K562 (cell line): ENCODE measurements around the gene E2F1. TPM values are rescaled to one million over a fixed set of nuclear protein-coding genes. Genes with fewer than 3 reads are reported as not detected.

ENCODE experiments used
- ATAC-seq: fragments of 200-7000 bp; cut with Tn5 transposase; 3 replicates; pipeline ENCODE4 v1.9.1; 2020; ENCODE audit warnings: moderate library complexity
- BruUV-seq: library from RNA; stranded (reverse); fragments of 400-500 nt; replicated peaks from 2 replicates; lab custom pipeline; 2021; lab: Mats Ljungman, UMichigan
- CTCF ChIA-PET: fragments of 300-600 bp; formaldehyde crosslinking; extraction: SDS; loops from one replicate; lab custom pipeline; 2021; ENCODE audit warnings: low intra/inter-chr PET ratio; lab: Yijun Ruan, JAX
- POLR2A ChIA-PET: fragments of 300-600, 350-650 bp; sonication (Branson Sonifier 250); formaldehyde crosslinking; extraction: SDS; loops from one replicate; lab custom pipeline; 2021; ENCODE audit warnings: antibody characterized with exemption, inconsistent platforms; lab: Yijun Ruan, JAX
- DNase-seq, 4 experiments: peaks; one replicate each; pipeline versions ENCODE4 v3.0.0 to v3.0.0-alpha.2; 2011 to 2018; ENCODE audit warnings: low spot score in 3 of 4, mixed read lengths in 3 of 4; ENCODE audit errors: extremely low read depth in 1 of 4
- FAIRE-seq: peaks from 2 replicates; lab custom pipeline; 2011; peaks lifted over from hg19 to GRCh38; lab: Jason Lieb, UNC
- H2AFZ ChIP-seq: 2 replicates; pipeline ENCODE4 v1.6.0; 2011; ENCODE audit warnings: low read depth, low read length, control low read depth, inconsistent platforms
- H3K27ac ChIP-seq: fragments of 200-600 bp; 3 replicates; pipeline ENCODE4 v1.8.0; 2011; ENCODE audit warnings: low read depth, mild to moderate bottlenecking, control low read depth, inconsistent platforms, low read length, moderate library complexity, mixed read lengths; ENCODE audit errors: extremely low read depth
- H3K27me3 ChIP-seq, 2 experiments: fragments of 300-600 bp in 1 of 2; 2 replicates in 1 of 2; 3 replicates in 1 of 2; pipeline versions ENCODE4 v1.6.0 to v1.8.0; 2011; ENCODE audit warnings: inconsistent platforms in 2 of 2, low read length in 2 of 2, mild to moderate bottlenecking in 1 of 2, mixed read lengths in 1 of 2, moderate library complexity in 1 of 2; ENCODE audit not compliant: control insufficient read depth in 2 of 2, insufficient read depth in 2 of 2
- H3K36me3 ChIP-seq: fragments of 300-600 bp; 3 replicates; pipeline ENCODE4 v1.8.0; 2011; ENCODE audit warnings: mild to moderate bottlenecking, low read length, inconsistent platforms; ENCODE audit not compliant: control insufficient read depth, insufficient read depth
- H3K4me1 ChIP-seq, 2 experiments: fragments of 200-600 bp in 1 of 2; replicated peaks in 1 of 2; 2 replicates in 1 of 2; 3 replicates in 1 of 2; pipeline versions ENCODE4 v1.5.1 to v1.8.0; 2011; ENCODE audit warnings: inconsistent platforms in 2 of 2, low read length in 2 of 2, mild to moderate bottlenecking in 1 of 2, mixed read lengths in 1 of 2, moderate library complexity in 1 of 2; ENCODE audit not compliant: control insufficient read depth in 2 of 2, insufficient read depth in 2 of 2
- H3K4me2 ChIP-seq: 2 replicates; pipeline ENCODE4 v1.6.1; 2011; ENCODE audit warnings: low read length, control low read depth, inconsistent platforms, mixed read lengths; ENCODE audit not compliant: insufficient read depth
- H3K4me3 ChIP-seq: fragments of 200-600 bp; sonication (generic), shearing (Covaris generic); 2 replicates; pipeline ENCODE4 v1.5.1; 2016; ENCODE audit warnings: control low read depth, inconsistent platforms
- H3K79me2 ChIP-seq: fragments of 200-600 bp; 3 replicates; pipeline ENCODE4 v1.8.0; 2011; ENCODE audit warnings: low read length, inconsistent platforms; ENCODE audit not compliant: control insufficient read depth, insufficient read depth
- H3K9ac ChIP-seq, 2 experiments: 2 replicates each; pipeline versions ENCODE4 v1.6.0 to v1.6.1; 2011; ENCODE audit warnings: low read depth in 2 of 2, low read length in 2 of 2, control low read depth in 1 of 2, inconsistent platforms in 1 of 2, mild to moderate bottlenecking in 1 of 2, mixed read lengths in 1 of 2; ENCODE audit not compliant: insufficient read depth in 1 of 2
- H3K9me1 ChIP-seq: one replicate; pipeline ENCODE4 v1.6.0; 2011; ENCODE audit warnings: inconsistent platforms, mild to moderate bottlenecking, low read length, moderate library complexity; ENCODE audit not compliant: control insufficient read depth, insufficient read depth
- H3K9me3 ChIP-seq: replicated peaks from 2 replicates; pipeline ENCODE4 v1.5.1; 2011; ENCODE audit warnings: low read depth, low read length, inconsistent platforms; ENCODE audit not compliant: control insufficient read depth, insufficient read depth
- H4K20me1 ChIP-seq: replicated peaks from 2 replicates; pipeline ENCODE4 v1.6.1; 2011; ENCODE audit warnings: low read length, inconsistent platforms, mixed read lengths; ENCODE audit not compliant: control insufficient read depth, insufficient read depth
- CEBPB ChIP-seq: fragments of 450-650 bp; IDR thresholded peaks from 2 replicates; pipeline ENCODE4 v1.6.1; 2016; ENCODE audit warnings: missing genetic modification characterization, missing compliant biosample characterization
- HDAC8 ChIP-seq: fragments of 450-650 bp; IDR thresholded peaks from 2 replicates; pipeline ENCODE4 v1.6.1; 2016; ENCODE audit warnings: mild to moderate bottlenecking, missing genetic modification characterization, moderate library complexity, missing compliant biosample characterization
- KAT2B ChIP-seq: IDR thresholded peaks from one replicate; pipeline ENCODE4 v1.6.1; 2012; ENCODE audit warnings: low read depth, mild to moderate bottlenecking, control low read depth, inconsistent platforms, low read length, moderate library complexity
- POLR2G ChIP-seq: fragments of 200-400 bp; formaldehyde crosslinking; IDR thresholded peaks from 2 replicates; pipeline ENCODE4 v1.6.1; 2017; ENCODE audit warnings: low read depth, mild to moderate bottlenecking, antibody characterized with exemption, low read length, moderate library complexity
- ZNF311 ChIP-seq: fragments of 250-450 bp; sonication (Bioruptor Pico); IDR thresholded peaks from 2 replicates; pipeline ENCODE4 v1.4.0; 2020; ENCODE audit warnings: mild to moderate bottlenecking, moderate library complexity
- ZNF668 ChIP-seq: fragments of 250-450 bp; sonication (Bioruptor Pico); IDR thresholded peaks from 2 replicates; pipeline ENCODE4 v1.8.0; 2022; ENCODE audit warnings: mild to moderate bottlenecking, inconsistent platforms
- WGBS: fragments of 100-300 bp; shearing (Covaris generic); methylation state at CpG from one replicate; pipeline ENCODE4 v1.1.6; 2016; ENCODE audit warnings: low coverage, mixed read lengths; ENCODE audit not compliant: insufficient coverage; ENCODE audit errors: missing lambda C conversion rate; 5-methylcytosine and 5-hydroxymethylcytosine counted together
- in situ Hi-C: fragments of 300-500 bp; cut with MboI; formaldehyde crosslinking; loops from 4 replicates; pipeline ENCODE4 v1.15.0; 2018; ENCODE audit warnings: inconsistent platforms, mixed read lengths
- intact Hi-C: fragments of 100-400 bp; cut with micrococcal nuclease; formaldehyde crosslinking; loops from 2 replicates; pipeline ENCODE4 v1.14.2; 2022
- polyA plus RNA-seq, 8 experiments: library from polyadenylated mRNA; depleted of rRNA in 4 of 8; stranded (reverse) in 5 of 8; unstranded in 3 of 8; fragments of >200 nt; fragmentation: Nextera tagmentation in 2 of 8; fragmentation: Illumina TruSeq in 1 of 8; extraction: Ambion mirVana in 2 of 8; extraction: Trizol in 1 of 8; gene quantifications; 2 replicates each; pipeline versions ENCODE4 v1.2.1 to v1.2.3, GENCODE V29; 2011 to 2014; ENCODE audit warnings: inconsistent platforms in 1 of 8, missing spikeins in 1 of 8
- total RNA-seq, 7 experiments: library from RNA; depleted of rRNA in 6 of 7; stranded (reverse); fragments of >200 nt in 6 of 7; fragmentation: Illumina TruSeq in 2 of 7; extraction: Trizol in 2 of 7; gene quantifications; 2 replicates each; pipeline versions ENCODE4 v1.2.1 to v1.2.3, GENCODE V29; 2011 to 2021; ENCODE audit warnings: low replicate concordance in 1 of 7

E2F1 gene
- total and polyA plus RNA-seq, 9 of the 15 experiments (the other 6 are each of a cell fraction or from before 2014, with no cell fraction given), result 0.14 to 30.6 (median 13.1) TPM

- FAIRE-seq, result no peak
- intact Hi-C loops, result no loop called here
- ATAC-seq, result no peak
- Histone ChIP-seq H3K4me2 (no peak overlapping the region), H4K20me1 (peaks cover 26% of the 10 kb centered on the region), H3K9me3 (no peaks in the 10 kb centered on the region; the same call in 1 of the 2 replicates), H3K9me1 (peaks cover 9% of the 10 kb centered on the region), H3K27ac (no peak overlapping the region), H3K79me2 (no peaks in the 10 kb centered on the region), H3K36me3 (peaks cover 15% of the 10 kb centered on the region; the same call in 2 of the 3 replicates), H2AFZ (no peak overlapping the region), H3K27me3 (no peaks in the 10 kb centered on the region), H3K4me3 (no peak overlapping the region), H3K9ac (no peak overlapping the region), H3K4me1 (peaks cover 9 to 32% of the 10 kb centered on the region in 2 experiments; a peak in 3 of 5 replicates)
- DNase-seq, result no peak
- WGBS, result 65% methylated on average over 17 of the region's 19 CpGs
- POLR2A ChIA-PET, result interaction anchor here (0.6 to 1.5 kb wide), 3 partner anchors 9 to 199 kb away, joined by 4 to 7 read pairs (median 5); no protein-coding TSS in a partner anchor
- in situ Hi-C loops, result no loop called here
- no TSS peak for BruUV-seq
- CTCF ChIA-PET, result no interaction called here
- TF ChIP-seq ZNF668 (CRISPR knock-in tag), result no peak
- TF ChIP-seq HDAC8 (tag), result no peak
- TF ChIP-seq CEBPB (tag), result no peak
- 0 out of 2 replicates have a peak, but pooled peaks have one; percentile 41 for TF ChIP-seq POLR2G
These were observed 36.9 kb downstream of the E2F1 start for GRCh38 chr20:33649201-33649681.

DNA sequence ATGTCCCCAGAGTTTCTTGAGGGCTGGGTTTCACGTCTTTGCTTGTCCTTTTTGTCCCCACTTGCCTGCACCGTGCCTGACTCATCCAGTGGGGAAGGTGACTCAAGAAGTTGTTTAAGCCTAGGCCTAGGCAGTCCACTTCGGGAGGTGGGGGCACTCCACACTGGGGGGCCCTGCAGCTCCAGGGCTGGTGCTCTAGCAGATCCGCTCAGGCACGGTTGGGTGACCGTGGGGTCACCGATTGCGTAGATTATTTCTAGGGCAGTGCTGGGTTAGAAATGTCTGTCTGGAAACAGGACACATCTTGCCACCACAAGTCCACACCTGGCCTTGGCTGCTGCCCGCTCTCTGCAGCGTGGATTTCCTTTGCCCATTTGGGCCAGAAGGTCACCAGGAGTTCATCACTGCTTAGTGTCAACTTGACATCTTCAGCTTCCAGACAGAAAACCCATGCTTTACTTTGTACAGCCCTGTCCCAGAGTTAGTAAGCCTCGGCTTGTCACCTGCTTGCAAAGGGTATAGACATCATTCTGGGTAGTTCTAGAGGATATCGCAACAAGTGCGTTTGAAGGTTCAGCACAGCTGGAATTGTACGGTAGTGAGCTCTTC, 37.7 kb downstream of the E2F1 start:
- POLR2A ChIA-PET, result interaction anchor here (0.6 to 1.5 kb wide), 4 partner anchors 8 to 386 kb away, joined by 3 to 7 read pairs (median 4); no protein-coding TSS in a partner anchor
- no TSS peak for BruUV-seq
- peaks cover 20% of the 10 kb centered on the region; the same call in 2 of the 3 replicates for H3K36me3 ChIP-seq
- in situ Hi-C loops, result no loop called here
- H3K27ac ChIP-seq, result no peak overlapping the region
- intact Hi-C loops, result no loop called here
- no peak overlapping the region for H3K4me2 ChIP-seq
- H3K27me3 ChIP-seq, result no peaks in the 10 kb centered on the region
- H2AFZ ChIP-seq, result no peak overlapping the region
- TF ChIP-seq ZNF311 (CRISPR knock-in tag) (no peak), KAT2B (no peak)
- no peaks in the 10 kb centered on the region; the same call in 1 of the 2 replicates for H3K9me3 ChIP-seq
- ATAC-seq (no peak), DNase-seq (peak in 1 of 4 experiments; percentile 8), FAIRE-seq (no peak)
- WGBS, result 66% methylated on average over 14 of the region's 14 CpGs
- H3K79me2 ChIP-seq, result no peaks in the 10 kb centered on the region
- CTCF ChIA-PET, result no interaction called here
- H4K20me1 ChIP-seq, result peaks cover 19% of the 10 kb centered on the region; the same call in 1 of the 2 replicates
- H3K4me1 ChIP-seq, result peaks cover 9 to 29% of the 10 kb centered on the region in 2 experiments; a peak in 3 of 5 replicates
- no peak overlapping the region for H3K9ac ChIP-seq
- no peak overlapping the region for H3K4me3 ChIP-seq
- H3K9me1 ChIP-seq, result peaks cover 9% of the 10 kb centered on the region
